Uterus (tissue), 2 donors: ENCODE measurements around the gene SGMS1.

ENCODE experiments used
- POLR2A ChIP-seq, 2 donors: fragments of 450-650 bp; IDR thresholded peaks; one replicate each; pipeline ENCODE4 v1.6.1; 2016; ENCODE audit warnings: antibody characterized with exemption in 2 of 2, mild to moderate bottlenecking in 1 of 2, moderate library complexity in 1 of 2
- TF ChIP-seq, protein P1 (sequence below), 4 experiments: fragments of 200-600 bp in 2 of 4; fragments of 450-650 bp in 2 of 4; sonication (generic) in 2 of 4; IDR thresholded peaks; one replicate each; pipeline ENCODE4 v1.5.1; 2016 to 2019; ENCODE audit warnings: antibody characterized with exemption in 4 of 4, mild to moderate bottlenecking in 2 of 4, moderate library complexity in 1 of 4

DNA sequence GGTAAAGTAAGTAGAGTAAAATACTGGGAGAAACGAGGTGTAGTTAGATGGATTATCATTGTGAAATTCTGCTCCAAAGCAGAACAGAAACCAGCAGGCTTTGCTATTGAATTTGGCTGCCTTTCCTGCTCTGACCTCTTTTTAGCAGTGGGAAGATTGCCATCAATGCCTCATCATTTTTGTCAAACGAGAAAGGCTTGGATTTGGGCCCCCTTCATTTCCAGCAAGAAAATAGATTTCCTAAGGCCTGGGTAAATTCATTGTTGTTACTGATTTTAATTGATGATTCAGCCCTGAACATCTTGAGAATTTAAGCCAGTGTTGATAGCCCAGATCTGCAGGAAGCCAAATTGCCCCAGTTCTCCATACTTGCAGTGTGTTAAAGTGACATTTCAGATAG, 337.2 kb downstream of the SGMS1 start:
- no peak for TF ChIP-seq POLR2A (IDR thresholded peaks at IDR 0.05)
- TF ChIP-seq, protein P1, sequence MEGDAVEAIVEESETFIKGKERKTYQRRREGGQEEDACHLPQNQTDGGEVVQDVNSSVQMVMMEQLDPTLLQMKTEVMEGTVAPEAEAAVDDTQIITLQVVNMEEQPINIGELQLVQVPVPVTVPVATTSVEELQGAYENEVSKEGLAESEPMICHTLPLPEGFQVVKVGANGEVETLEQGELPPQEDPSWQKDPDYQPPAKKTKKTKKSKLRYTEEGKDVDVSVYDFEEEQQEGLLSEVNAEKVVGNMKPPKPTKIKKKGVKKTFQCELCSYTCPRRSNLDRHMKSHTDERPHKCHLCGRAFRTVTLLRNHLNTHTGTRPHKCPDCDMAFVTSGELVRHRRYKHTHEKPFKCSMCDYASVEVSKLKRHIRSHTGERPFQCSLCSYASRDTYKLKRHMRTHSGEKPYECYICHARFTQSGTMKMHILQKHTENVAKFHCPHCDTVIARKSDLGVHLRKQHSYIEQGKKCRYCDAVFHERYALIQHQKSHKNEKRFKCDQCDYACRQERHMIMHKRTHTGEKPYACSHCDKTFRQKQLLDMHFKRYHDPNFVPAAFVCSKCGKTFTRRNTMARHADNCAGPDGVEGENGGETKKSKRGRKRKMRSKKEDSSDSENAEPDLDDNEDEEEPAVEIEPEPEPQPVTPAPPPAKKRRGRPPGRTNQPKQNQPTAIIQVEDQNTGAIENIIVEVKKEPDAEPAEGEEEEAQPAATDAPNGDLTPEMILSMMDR (IDR thresholded peaks at IDR 0.05): no peak
